ENCODE results near the gene ADGRG4.
A peak's percentile ranks its signal among the peaks of the same experiment; 100 is the strongest.

The ADGRG4 gene

GRCh38 chrX:136303041-136303440, 2.3 kb downstream of the ADGRG4 start:
- no peak for DNase-seq

DNA sequence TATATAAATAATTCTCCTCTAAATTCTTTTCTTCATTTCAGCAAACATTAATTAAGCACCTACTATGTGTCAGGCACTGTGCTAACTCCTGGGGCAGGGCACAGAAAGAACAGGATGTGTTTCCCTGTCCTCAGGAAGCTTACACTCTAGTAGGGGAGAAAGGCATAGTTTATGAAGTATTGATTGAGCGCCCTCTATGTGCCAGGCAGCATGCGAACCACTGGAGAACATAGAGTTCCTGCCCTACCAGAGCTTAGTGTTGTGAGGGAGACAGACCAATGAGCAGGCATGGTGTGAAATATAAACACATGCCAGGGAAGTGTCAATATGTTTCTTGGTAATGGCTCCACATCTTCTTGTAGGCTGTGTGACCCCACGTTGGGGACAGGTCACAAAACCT, 3.7 kb downstream of the ADGRG4 start:
- DNase-seq = no peak

DNA sequence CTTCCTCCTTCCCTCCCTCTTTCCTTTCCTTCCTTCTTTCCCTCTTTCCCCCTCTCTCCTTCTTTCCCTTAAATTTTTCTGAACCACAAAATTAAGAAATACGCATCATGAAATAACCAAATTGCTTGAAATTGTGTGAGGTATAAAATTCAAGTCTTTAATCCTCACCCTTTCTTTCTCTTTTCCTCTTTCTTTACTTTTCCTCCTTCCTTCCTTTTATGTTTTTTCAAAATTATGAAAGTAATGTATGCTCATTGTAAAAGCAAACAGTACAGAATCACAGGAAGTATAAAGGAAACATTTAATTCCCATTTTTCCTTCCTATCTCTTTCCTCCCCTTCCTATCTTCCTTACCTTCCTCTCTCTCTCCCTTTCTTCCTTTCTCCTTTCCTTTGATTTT, 5.4 kb downstream of the ADGRG4 start:
- no peak for DNase-seq

- no peak for DNase-seq
Measured at GRCh38 chrX:136307471-136307870, 6.7 kb downstream of the ADGRG4 start.

DNA sequence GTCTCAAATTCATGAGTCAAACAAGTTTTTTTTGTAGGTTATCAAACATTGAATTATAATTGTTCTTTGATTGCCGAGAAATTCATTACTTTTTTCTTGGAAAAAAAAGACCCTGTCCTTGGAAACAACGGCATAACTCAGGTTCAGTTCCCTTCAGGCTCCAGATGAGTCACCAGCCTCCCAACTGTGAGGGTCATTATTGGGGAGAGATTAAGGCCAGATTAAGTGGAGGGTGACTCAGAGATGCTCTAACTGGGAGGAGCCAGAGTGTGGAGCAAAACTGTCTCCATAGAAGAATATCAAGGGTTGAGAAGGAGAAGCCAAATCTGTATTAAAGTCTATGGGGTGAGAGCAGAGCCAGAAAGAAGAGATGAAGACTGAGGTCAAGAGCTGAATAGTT, 9.6 kb downstream of the ADGRG4 start:
- peak; percentile 6 for DNase-seq

DNA sequence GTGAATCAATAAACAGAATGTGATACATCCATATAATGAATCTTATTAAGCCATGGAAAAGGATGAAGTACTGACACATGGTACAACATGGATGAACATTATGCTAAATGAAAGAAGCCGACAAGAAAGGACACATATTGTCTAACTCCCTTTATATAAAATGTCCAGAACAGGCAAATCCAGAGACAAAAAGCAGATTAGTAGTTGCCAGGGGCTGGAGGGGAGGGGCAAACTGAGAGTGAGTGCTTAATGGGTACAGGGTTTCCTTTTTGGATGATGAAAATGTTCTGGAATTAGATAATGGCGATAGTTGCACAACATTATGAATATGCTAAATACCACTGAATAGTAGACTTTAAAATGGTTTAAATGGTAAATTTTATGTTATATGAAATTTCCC, 17.4 kb downstream of the ADGRG4 start:
- peak; percentile 31 for DNase-seq

DNA sequence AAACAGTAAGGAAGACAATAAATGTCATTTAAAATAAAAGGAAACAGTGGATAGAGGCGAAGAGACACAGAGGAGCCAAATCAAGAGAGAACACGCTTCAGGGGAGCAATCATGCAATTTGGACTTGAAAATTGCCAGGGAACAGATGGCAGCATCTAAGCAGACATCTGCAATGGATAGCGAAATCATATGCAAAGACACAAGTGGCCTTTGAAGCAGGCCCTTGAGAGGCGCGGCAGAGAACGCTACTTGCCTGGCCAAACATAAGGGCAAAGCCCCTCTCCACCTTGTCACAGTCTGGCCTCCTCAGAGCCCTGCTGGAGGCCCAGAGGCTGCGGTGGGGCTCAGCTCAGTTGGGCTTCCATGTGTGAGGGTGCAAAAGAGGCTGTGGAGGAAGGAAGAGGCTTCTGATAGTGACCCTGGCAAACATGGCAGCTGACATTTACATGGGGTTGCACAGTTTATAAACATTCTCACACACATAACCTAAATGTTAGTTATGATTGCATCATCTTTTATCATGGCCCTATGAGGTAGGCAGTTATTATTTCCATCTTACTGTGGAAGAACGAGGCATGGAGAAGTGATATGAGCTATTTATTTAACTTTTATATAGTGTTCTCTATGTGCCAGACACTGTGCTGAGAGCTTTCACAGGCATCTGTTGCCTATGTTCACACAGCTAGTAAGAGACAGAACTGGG, 18.3 kb downstream of the ADGRG4 start:
- DNase-seq = peak; percentile 85

DNA sequence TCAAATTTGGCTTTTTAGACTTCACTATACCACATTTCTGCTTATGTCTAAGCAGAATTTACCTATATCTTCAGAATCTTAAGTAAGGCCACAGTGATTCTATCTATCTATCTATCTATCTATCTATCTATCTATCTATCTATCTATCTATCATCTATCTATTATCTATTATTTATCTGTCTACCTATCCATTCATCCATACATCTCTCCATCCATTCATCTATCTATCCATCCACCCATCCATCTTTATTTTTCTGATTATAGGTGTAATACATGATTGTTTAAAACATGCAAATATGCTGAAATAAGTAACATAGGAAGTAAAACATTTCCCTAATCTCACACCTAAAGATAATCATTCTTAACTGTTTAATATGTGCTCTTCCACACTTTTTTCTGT, 18.8 kb downstream of the ADGRG4 start:
- DNase-seq = no peak

- no peak for DNase-seq
Measured at GRCh38 chrX:136321532-136321931, 20.8 kb downstream of the ADGRG4 start.

- peak; percentile 71 for DNase-seq
Measured at GRCh38 chrX:136322064-136322463, 21.3 kb downstream of the ADGRG4 start.

- no peak for DNase-seq
Measured at GRCh38 chrX:136325377-136325776, 24.6 kb downstream of the ADGRG4 start.

- DNase-seq = no peak
Measured at GRCh38 chrX:136328933-136329332, 28.2 kb downstream of the ADGRG4 start.

DNA sequence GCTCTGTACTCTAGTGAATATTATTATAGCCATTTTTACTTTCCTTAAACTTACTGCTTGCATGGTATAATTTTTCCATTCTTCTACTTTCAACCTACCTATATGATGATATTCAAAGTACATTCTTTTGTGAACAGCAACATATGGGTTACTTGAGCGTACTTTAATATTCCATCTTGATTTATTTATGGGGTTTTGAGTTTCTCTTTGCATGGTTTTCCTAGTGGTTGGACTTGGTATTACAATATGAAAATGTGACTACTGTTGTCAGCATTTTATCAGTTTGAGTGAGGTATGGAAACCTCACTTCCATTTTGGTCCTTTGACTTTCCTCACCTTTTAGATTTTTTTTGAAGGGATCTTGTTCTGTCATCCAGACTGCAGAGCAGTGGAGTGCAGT, 35.9 kb downstream of the ADGRG4 start:
- no peak for DNase-seq

DNA sequence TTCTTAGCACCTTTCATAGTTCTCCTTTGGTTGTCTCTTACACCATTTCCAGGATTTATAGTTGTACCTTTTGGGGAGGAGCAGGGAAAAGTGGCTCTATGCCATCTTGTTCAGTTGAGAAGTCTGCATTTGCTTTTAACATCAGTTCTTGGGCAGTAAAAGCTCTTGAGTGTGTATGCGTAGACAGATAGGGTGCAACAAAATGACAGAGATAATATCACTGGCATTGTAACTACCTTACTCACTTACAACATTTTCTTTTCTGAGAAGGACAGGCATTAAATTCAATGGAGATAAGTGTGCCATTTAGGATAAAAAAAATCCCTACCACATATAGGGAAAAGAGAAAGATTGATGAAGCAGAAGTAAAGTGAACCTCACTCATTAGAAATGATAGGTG, 38.9 kb downstream of the ADGRG4 start:
- DNase-seq = no peak

GRCh38 chrX:136344320-136344719, 43.6 kb downstream of the ADGRG4 start:
- DNase-seq = no peak

- DNase-seq = no peak
Measured at GRCh38 chrX:136346506-136346905, 45.7 kb downstream of the ADGRG4 start.

DNA sequence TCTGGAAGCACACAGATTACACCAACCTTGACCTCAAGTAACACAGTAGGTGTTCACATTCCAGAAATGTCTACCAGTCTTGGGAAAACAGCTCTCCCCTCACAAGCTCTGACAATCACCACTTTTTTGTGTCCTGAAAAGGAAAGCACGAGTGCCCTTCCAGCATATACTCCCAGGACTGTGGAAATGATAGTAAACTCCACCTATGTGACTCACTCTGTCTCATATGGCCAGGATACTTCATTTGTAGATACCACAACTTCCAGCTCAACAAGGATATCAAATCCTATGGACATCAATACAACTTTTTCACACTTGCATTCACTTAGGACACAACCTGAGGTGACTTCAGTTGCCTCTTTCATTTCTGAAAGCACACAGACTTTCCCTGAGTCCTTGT, 46.9 kb downstream of the ADGRG4 start:
- no peak for DNase-seq

GRCh38 chrX:136353526-136354093, 52.8 kb downstream of the ADGRG4 start:
- no peak for DNase-seq

DNA sequence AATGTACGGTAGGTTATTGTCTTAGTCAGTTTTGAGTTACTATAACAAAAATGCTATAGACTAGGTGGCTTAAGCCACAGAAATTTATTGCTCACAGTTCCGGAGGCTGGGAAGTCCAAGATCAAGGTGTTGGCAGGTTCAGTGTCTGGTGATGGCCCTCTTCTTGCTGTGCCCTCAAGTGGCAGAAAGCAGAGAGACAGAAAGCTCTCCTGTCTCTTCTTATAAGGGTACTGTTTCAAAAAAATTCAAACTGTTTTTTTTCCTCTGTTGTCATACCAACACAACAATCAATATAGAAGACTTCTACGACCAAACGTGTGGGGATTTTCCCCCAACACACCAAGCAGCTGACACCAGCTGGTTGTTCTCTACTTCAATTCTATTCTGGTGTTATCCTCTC, 53.4 kb downstream of the ADGRG4 start:
- no peak for DNase-seq

GRCh38 chrX:136369377-136369776, 68.6 kb downstream of the ADGRG4 start:
- DNase-seq = no peak

- DNase-seq = no peak
Measured at GRCh38 chrX:136376713-136377112, 76.0 kb downstream of the ADGRG4 start.

DNA sequence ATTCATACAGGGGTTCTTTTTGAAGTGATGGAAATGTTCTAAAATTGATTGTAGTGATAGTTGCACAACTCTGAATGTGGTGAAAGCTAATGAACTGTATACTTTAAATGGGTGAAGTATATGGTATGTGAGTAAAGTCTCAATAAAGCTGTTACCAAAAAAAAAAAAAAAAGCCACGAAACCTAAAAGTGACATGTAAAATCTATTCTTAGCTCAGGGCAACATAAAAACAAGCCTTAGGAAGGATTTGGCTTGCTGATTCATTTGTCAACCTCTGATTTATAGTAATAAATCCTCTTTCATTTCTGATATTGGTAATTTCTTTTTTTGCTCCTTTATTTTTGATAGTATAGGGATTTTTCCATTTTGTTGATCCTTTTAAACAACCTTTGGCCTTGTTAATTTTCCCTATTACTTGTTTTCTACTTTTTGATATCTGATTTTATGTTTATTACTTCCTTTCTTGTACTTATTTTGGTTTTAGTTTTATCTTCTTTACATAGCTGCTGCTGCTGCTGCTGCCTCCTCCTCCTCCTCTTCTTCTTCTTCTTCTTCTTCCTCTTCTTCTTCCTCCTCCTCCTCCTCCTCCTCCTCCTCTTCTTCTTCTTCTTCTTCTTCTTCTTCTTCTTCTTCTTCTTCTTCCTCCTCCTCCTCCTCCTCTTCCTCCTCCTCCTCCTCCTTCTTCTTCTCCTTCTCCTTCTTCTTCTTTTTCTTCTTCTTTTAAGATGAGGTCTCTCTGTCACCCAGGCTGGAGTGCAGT, 79.4 kb downstream of the ADGRG4 start:
- no peak for DNase-seq

DNA sequence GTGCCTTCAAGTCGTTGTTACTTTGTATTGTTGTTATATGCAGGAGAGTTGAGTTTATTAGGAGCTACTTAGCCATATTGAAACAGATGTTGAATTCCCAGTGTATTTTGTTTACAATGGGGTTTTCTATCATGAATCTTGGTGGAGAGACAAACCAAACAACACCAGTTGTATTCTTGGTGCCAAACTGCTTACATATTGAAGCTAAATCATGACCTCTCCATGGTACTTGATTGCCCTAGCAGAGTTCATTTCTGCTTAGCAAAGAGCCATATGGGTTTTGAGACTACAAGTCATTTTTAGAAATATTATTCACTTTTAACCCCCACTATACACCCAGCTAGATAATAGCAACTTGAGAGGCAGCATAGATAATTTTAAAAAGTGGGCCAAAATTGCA, 85.4 kb downstream of the ADGRG4 start:
- no peak for DNase-seq

DNA sequence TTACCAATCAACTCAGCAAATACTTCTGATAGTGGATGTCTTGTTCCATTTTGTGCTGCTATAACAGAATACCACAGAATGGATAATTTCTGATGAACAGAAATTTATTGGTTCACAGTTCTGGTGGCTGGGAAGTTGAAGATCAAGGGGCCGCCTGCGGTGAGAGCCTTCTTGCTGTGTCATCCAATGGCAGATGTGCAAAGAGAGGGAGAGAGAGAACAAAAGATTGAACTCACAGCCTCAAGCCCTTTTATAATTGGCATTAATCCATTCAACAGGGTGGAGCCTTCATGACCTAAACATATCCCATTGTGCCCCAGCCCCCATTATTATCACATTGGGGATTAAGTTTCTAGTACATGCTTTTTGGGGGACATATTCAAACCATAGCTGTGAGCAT, 86.1 kb downstream of the ADGRG4 start:
- no peak for DNase-seq
